ENCODE data around the gene ELOVL3. TPM values are rescaled to one million over a fixed set of nuclear protein-coding genes. Genes with fewer than 3 reads are reported as not detected.
"Not testable (repeated sequence)": the region's sequence is repeated elsewhere in the genome, so short reads cannot be mapped to it uniquely, and the experiment has no call there.

ELOVL3 gene
- total and polyA plus RNA-seq, 7 donors, result 0.45 to 0.71 TPM; not detected in 5

DNA sequence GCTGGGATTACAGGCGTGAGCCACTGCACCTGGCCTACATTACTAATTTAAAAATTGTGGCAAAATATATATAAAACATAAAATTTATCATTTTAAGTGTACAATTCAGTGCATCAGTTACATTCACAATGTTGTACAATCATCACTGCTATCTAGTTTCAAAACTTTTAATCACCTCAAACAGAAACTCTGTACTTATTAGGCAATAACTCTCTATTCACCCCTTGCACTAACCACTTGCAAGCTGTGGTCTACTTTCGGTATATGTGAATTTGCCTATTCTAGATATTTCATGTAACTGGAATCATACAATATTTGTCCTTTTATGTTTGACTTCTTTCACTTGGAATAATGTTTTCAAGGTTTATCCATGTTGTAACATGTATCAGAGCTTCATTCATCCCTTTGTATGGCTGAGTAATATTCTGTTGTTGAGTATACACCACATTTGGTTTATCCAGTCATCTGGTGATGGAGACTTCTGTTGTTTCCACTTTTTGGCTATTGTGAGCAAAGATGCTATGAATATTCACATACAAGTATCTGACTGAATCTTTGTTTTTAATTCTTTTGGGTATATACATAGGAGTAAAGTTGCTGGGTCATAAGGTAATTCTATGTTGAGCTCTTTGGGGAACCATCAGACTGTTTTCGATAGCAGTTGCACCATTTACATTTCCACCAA is 14.3 kb upstream of the ELOVL3 start:
- Histone ChIP-seq H3K9me3 (peaks cover 0 to 2% (median 0%) of the 10 kb centered on the region in 4 donors), H3K36me3 (no peaks in the 10 kb centered on the region), H3K4me1 (no peaks in the 10 kb centered on the region), H3K4me3 (no peak overlapping the region), H3K27ac (no peak overlapping the region), H3K27me3 (no peaks in the 10 kb centered on the region)
- TF ChIP-seq, protein P1, sequence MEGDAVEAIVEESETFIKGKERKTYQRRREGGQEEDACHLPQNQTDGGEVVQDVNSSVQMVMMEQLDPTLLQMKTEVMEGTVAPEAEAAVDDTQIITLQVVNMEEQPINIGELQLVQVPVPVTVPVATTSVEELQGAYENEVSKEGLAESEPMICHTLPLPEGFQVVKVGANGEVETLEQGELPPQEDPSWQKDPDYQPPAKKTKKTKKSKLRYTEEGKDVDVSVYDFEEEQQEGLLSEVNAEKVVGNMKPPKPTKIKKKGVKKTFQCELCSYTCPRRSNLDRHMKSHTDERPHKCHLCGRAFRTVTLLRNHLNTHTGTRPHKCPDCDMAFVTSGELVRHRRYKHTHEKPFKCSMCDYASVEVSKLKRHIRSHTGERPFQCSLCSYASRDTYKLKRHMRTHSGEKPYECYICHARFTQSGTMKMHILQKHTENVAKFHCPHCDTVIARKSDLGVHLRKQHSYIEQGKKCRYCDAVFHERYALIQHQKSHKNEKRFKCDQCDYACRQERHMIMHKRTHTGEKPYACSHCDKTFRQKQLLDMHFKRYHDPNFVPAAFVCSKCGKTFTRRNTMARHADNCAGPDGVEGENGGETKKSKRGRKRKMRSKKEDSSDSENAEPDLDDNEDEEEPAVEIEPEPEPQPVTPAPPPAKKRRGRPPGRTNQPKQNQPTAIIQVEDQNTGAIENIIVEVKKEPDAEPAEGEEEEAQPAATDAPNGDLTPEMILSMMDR (IDR thresholded peaks at IDR 0.05), result no peak
- no peak for TF ChIP-seq POLR2AphosphoS5 (IDR thresholded peaks at IDR 0.05)
- TF ChIP-seq POLR2A (IDR thresholded peaks at IDR 0.05), result no peak
- no peak for TF ChIP-seq EP300 (IDR thresholded peaks at IDR 0.05)
- 88 to 92% methylated on average over 3 of the region's 3 CpGs for WGBS, 2 donors
- DNase-seq, result no peak
- intact Hi-C loops (cut with DNase I), result no loop called here

GRCh38 chr10:102213599-102213998 is 12.5 kb upstream of the ELOVL3 start:
- H3K4me3 ChIP-seq; H3K9me3 ChIP-seq; H3K27ac ChIP-seq; H3K4me1 ChIP-seq; DNase-seq; intact Hi-C loops (cut with DNase I); H3K27me3 ChIP-seq; H3K36me3 ChIP-seq: not testable (repeated sequence)
- 58 to 92% methylated on average over 4 of the region's 4 CpGs for WGBS, 2 donors

GRCh38 chr10:102219370-102219769 is 6.7 kb upstream of the ELOVL3 start:
- Histone ChIP-seq H3K36me3 (no peaks in the 10 kb centered on the region), H3K27me3 (no peaks in the 10 kb centered on the region), H3K27ac (no peak overlapping the region), H3K4me3 (no peak overlapping the region), H3K4me1 (no peaks in the 10 kb centered on the region), H3K9me3 (no peaks in the 10 kb centered on the region)
- TF ChIP-seq, protein P1 (IDR thresholded peaks at IDR 0.05), result no peak
- no peak for TF ChIP-seq POLR2AphosphoS5 (IDR thresholded peaks at IDR 0.05)
- TF ChIP-seq POLR2A (IDR thresholded peaks at IDR 0.05), result no peak
- no peak for TF ChIP-seq EP300 (IDR thresholded peaks at IDR 0.05)
- intact Hi-C loops (cut with DNase I), result no loop called here
- WGBS, 2 donors, result 77 to 82% methylated on average over 5 of the region's 5 CpGs
- no peak for DNase-seq

GRCh38 chr10:102220612-102221011 is 5.5 kb upstream of the ELOVL3 start:
- no peak overlapping the region for H3K27ac ChIP-seq
- no peaks in the 10 kb centered on the region for H3K9me3 ChIP-seq
- H3K4me1 ChIP-seq, result peaks cover 0 to 3% (median 1%) of the 10 kb centered on the region in 4 donors
- H3K27me3 ChIP-seq, result no peaks in the 10 kb centered on the region
- H3K36me3 ChIP-seq, result no peaks in the 10 kb centered on the region
- DNase-seq, result no peak
- intact Hi-C loops (cut with DNase I), result loop anchor here (10.0 kb wide), 1 partner anchor 364 kb away; no protein-coding TSS in a partner anchor
- H3K4me3 ChIP-seq, result no peak overlapping the region
- no peak for TF ChIP-seq EP300 (IDR thresholded peaks at IDR 0.05)
- TF ChIP-seq POLR2A (IDR thresholded peaks at IDR 0.05), result no peak
- TF ChIP-seq POLR2AphosphoS5 (IDR thresholded peaks at IDR 0.05), result no peak
- TF ChIP-seq, protein P1 (IDR thresholded peaks at IDR 0.05), result no peak

DNA sequence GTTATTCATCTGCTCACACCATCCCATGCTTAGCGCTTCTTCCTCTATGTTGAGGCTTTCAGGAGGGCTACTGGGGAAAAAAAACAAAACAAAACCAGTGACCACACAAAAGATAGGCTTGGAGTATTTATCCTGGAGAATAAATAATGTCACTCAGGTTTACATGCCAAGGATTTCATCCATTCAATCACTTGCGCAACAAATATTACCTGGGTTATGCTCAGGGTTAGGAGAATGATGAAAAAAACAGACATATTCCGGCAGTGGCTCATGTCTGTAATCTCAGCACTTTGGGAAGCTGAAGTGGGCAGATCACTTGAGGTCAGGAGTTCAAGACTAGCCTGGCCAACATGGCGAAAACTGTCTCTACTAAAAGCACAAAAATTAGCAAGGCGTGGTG is 3.3 kb upstream of the ELOVL3 start:
- no peaks in the 10 kb centered on the region for H3K36me3 ChIP-seq
- peaks cover 0 to 15% (median 12%) of the 10 kb centered on the region in 4 donors for H3K4me1 ChIP-seq
- H3K4me3 ChIP-seq, result no peak overlapping the region
- 87 to 90% methylated on average over 5 of the region's 5 CpGs for WGBS, 2 donors
- no peaks in the 10 kb centered on the region for H3K9me3 ChIP-seq
- TF ChIP-seq, protein P1 (IDR thresholded peaks at IDR 0.05), result no peak
- no peak for DNase-seq
- intact Hi-C loops (cut with DNase I), result loop anchor here (10.0 kb wide), 1 partner anchor 362 kb away; no protein-coding TSS in a partner anchor
- no peaks in the 10 kb centered on the region for H3K27me3 ChIP-seq
- H3K27ac ChIP-seq, result no peak overlapping the region
